HG02870 (cell line): Measurements from ENCODE around the gene SAMD4A.

ENCODE experiments used
- ATAC-seq: cut with Tn5 transposase; IDR thresholded peaks from one replicate; pipeline ENCODE4 v1.9.1; 2021; ENCODE audit warnings: mild to moderate bottlenecking, moderate library complexity; ENCODE audit not compliant: unreplicated experiment

The SAMD4A gene

GRCh38 chr14:54815016-54815415 is 248.1 kb downstream of the SAMD4A start:
- no peak for ATAC-seq

GRCh38 chr14:54815515-54815914 is 248.6 kb downstream of the SAMD4A start:
- ATAC-seq = no peak

- ATAC-seq = no peak
Observed at GRCh38 chr14:54816450-54816849, 249.5 kb downstream of the SAMD4A start.

- no peak for ATAC-seq
Observed at GRCh38 chr14:54817506-54817905, 250.6 kb downstream of the SAMD4A start.

GRCh38 chr14:54818201-54819133 is 251.5 kb downstream of the SAMD4A start:
- ATAC-seq = no peak

- ATAC-seq = no peak
Observed at GRCh38 chr14:54822685-54823084, 255.8 kb downstream of the SAMD4A start.

- ATAC-seq = no peak
Observed at GRCh38 chr14:54823757-54824549, 257.0 kb downstream of the SAMD4A start.

- ATAC-seq = no peak
Observed at GRCh38 chr14:54828037-54828436, 261.1 kb downstream of the SAMD4A start.

- no peak for ATAC-seq
Observed at GRCh38 chr14:54829486-54830224, 262.7 kb downstream of the SAMD4A start.

GRCh38 chr14:54830650-54831049 is 263.7 kb downstream of the SAMD4A start:
- no peak for ATAC-seq

GRCh38 chr14:54834081-54834480 is 267.2 kb downstream of the SAMD4A start:
- no peak for ATAC-seq

- no peak for ATAC-seq
Observed at GRCh38 chr14:54834727-54835126, 267.8 kb downstream of the SAMD4A start.

- ATAC-seq = no peak
Observed at GRCh38 chr14:54836231-54836630, 269.3 kb downstream of the SAMD4A start.

- ATAC-seq = no peak
Observed at GRCh38 chr14:54837508-54838149, 270.7 kb downstream of the SAMD4A start.

- ATAC-seq = no peak
Observed at GRCh38 chr14:54838931-54839512, 272.1 kb downstream of the SAMD4A start.

GRCh38 chr14:54839701-54840119 is 272.8 kb downstream of the SAMD4A start:
- ATAC-seq = no peak

- no peak for ATAC-seq
Observed at GRCh38 chr14:54840336-54840735, 273.4 kb downstream of the SAMD4A start.

- ATAC-seq = no peak
Observed at GRCh38 chr14:54840798-54841197, 273.9 kb downstream of the SAMD4A start.
